IPS DF 6.9 (cell line): ENCODE measurements around the gene DNAJA3.

Source experiments
- DNase-seq: peaks from one replicate; pipeline ENCODE4 v3.0.0-alpha.2; 2013; ENCODE audit warnings: low read depth, low spot score
- H3K27ac ChIP-seq: one replicate; pipeline ENCODE4 v1.5.1; 2013; ENCODE audit warnings: low read length, control low read depth
- H3K27me3 ChIP-seq: 2 replicates; pipeline ENCODE4 v1.6.1; 2013; ENCODE audit warnings: mild to moderate bottlenecking, low read length; ENCODE audit not compliant: control insufficient read depth, insufficient read depth
- H3K36me3 ChIP-seq: 2 replicates; pipeline ENCODE4 v1.6.1; 2013; ENCODE audit warnings: low read length; ENCODE audit not compliant: control insufficient read depth, insufficient read depth
- H3K4me1 ChIP-seq: 2 replicates; pipeline ENCODE4 v1.6.1; 2013; ENCODE audit warnings: low read length; ENCODE audit not compliant: control insufficient read depth, insufficient read depth
- H3K4me3 ChIP-seq: 2 replicates; pipeline ENCODE4 v1.5.1; 2013; ENCODE audit warnings: mild to moderate bottlenecking, low read length
- H3K9me3 ChIP-seq: 2 replicates; pipeline ENCODE4 v1.6.1; 2013; ENCODE audit warnings: low read length, inconsistent platforms; ENCODE audit not compliant: control insufficient read depth, insufficient read depth
- WGBS: extraction: QIAGEN DNeasy Blood & Tissue Kit; methylation state at CpG from one replicate; pipeline ENCODE4 v1.1.7; 2013; ENCODE audit warnings: mixed read lengths, missing lambda C conversion rate; ENCODE audit not compliant: insufficient read length, insufficient coverage; 5-methylcytosine and 5-hydroxymethylcytosine counted together

Gene DNAJA3

DNA sequence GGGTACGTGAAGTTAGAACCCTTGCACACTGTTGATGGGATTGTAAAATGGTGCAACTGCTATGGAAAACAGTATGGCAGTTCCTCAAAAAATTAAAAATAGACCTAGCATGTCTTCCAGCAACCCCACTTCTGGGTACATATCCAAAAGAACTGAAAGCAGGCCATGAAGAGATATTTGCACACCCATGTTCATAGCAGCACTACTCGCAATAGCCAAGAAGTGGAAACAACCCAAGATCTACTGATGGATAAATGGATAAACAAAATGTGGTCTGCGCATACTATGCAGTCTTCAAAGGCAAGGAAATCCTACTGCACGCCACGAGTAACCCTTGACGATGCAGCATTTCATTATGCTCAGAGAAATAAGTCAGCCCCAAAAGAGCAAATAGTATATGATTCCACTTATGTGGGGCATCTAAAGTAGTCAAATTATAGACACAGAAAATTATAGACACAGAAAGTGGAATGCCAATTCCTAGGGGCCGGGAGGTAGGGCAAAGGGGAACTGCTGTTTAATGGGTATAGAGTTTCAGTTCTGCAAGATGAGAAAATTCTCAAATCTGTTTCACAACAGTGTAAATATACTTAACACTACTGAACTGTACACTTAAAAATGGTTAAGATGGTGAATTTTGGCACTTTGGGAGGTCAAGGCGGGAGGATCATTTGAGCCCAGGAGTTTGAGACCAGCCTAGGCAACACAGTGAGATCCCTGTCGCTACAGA lies 26.5 kb upstream of the DNAJA3 start:
- Histone ChIP-seq H3K4me3 (no peak overlapping the region), H3K27ac (no peak overlapping the region), H3K36me3 (no peaks in the 10 kb centered on the region), H3K27me3 (no peaks in the 10 kb centered on the region), H3K4me1 (no peaks in the 10 kb centered on the region), H3K9me3 (no peaks in the 10 kb centered on the region)
- no peak for DNase-seq
- WGBS = no CpG with 5 or more reads among the region's 9 CpGs

DNA sequence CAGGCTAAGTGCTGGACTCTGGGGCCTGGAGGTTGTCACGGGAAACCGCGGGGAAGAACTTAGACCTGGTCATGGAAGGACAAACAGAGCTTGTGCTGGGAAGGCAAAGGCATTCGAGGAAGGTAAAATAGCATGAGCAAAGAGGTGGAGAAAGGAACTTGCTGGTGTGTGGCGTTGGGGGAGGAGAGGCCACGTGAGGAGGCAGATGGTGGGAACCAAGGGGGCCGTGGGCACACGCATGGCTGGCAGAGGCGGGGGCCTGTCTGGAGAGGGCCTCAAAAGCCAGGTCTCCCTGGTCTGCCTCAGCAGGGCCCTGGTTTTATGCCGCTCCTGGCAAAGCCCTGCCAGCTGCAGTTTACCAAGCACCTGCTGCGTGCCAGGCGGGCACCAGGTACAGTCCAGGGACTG lies 24.6 kb upstream of the DNAJA3 start:
- H3K27ac ChIP-seq = no peak overlapping the region
- H3K4me3 ChIP-seq = no peak overlapping the region
- no CpG with 5 or more reads among the region's 12 CpGs for WGBS
- no peaks in the 10 kb centered on the region for H3K9me3 ChIP-seq
- no peaks in the 10 kb centered on the region; the same call in 1 of the 2 replicates for H3K36me3 ChIP-seq
- H3K27me3 ChIP-seq = no peaks in the 10 kb centered on the region
- no peaks in the 10 kb centered on the region for H3K4me1 ChIP-seq
- no peak for DNase-seq

DNA sequence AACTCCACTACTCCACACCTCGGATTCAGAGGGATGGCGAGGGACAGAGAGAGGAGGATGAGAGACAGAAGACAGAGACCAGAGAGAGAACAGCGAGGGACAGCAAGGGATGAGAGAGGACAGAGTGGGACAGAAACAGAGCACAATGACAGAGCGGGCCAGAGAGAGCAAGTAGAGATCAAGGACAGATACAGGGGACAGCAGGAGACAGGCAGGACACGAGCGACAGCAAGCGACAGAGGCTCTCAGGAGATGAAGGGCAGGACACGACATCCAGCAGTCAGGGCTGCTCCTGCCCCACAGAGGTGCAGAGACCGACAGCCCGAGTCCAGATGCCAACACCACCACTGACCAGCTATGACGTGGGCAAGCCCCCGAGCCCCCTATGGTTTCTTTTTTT lies 24.2 kb upstream of the DNAJA3 start:
- Histone ChIP-seq H3K27me3 (no peaks in the 10 kb centered on the region), H3K4me3 (no peak overlapping the region), H3K9me3 (no peaks in the 10 kb centered on the region), H3K4me1 (no peaks in the 10 kb centered on the region), H3K27ac (no peak overlapping the region), H3K36me3 (no peaks in the 10 kb centered on the region; the same call in 1 of the 2 replicates)
- no CpG with 5 or more reads among the region's 12 CpGs for WGBS
- no peak for DNase-seq

GRCh38 chr16:4402439-4403132 lies 23.1 kb upstream of the DNAJA3 start:
- DNase-seq = no peak
- no CpG with 5 or more reads among the region's 29 CpGs for WGBS
- Histone ChIP-seq H3K27ac (no peak overlapping the region), H3K9me3 (no peaks in the 10 kb centered on the region), H3K4me3 (no peak overlapping the region; the same call in 1 of the 2 replicates), H3K4me1 (no peaks in the 10 kb centered on the region), H3K27me3 (no peaks in the 10 kb centered on the region), H3K36me3 (no peaks in the 10 kb centered on the region; the same call in 1 of the 2 replicates)

- Histone ChIP-seq H3K4me1 (no peaks in the 10 kb centered on the region), H3K27me3 (no peaks in the 10 kb centered on the region), H3K27ac (no peak overlapping the region), H3K36me3 (no peaks in the 10 kb centered on the region; the same call in 1 of the 2 replicates), H3K4me3 (no peak overlapping the region), H3K9me3 (no peaks in the 10 kb centered on the region)
- no peak for DNase-seq
- no CpG with 5 or more reads among the region's 24 CpGs for WGBS
These were observed 22.3 kb upstream of the DNAJA3 start for GRCh38 chr16:4403133-4403949.

- DNase-seq = no peak
- no peaks in the 10 kb centered on the region for H3K9me3 ChIP-seq
- H3K27me3 ChIP-seq = no peaks in the 10 kb centered on the region
- no peaks in the 10 kb centered on the region for H3K4me1 ChIP-seq
- H3K36me3 ChIP-seq = no peaks in the 10 kb centered on the region; the same call in 1 of the 2 replicates
- H3K27ac ChIP-seq = no peak overlapping the region
- no CpG with 5 or more reads among the region's 20 CpGs for WGBS
- H3K4me3 ChIP-seq = no peak overlapping the region
These were observed 21.3 kb upstream of the DNAJA3 start for GRCh38 chr16:4404247-4404966.

- Histone ChIP-seq H3K4me3 (no peak overlapping the region), H3K36me3 (no peaks in the 10 kb centered on the region; the same call in 1 of the 2 replicates), H3K4me1 (no peaks in the 10 kb centered on the region), H3K27me3 (no peaks in the 10 kb centered on the region), H3K27ac (no peak overlapping the region), H3K9me3 (no peaks in the 10 kb centered on the region)
- no peak for DNase-seq
- no CpG with 5 or more reads among the region's 24 CpGs for WGBS
These were observed 20.5 kb upstream of the DNAJA3 start for GRCh38 chr16:4404967-4405696.

GRCh38 chr16:4407543-4408322 lies 17.9 kb upstream of the DNAJA3 start:
- no peak overlapping the region for H3K4me3 ChIP-seq
- no peaks in the 10 kb centered on the region for H3K4me1 ChIP-seq
- no peak for DNase-seq
- no peaks in the 10 kb centered on the region for H3K27me3 ChIP-seq
- H3K9me3 ChIP-seq = no peaks in the 10 kb centered on the region
- no CpG with 5 or more reads among the region's 22 CpGs for WGBS
- no peak overlapping the region for H3K27ac ChIP-seq
- peaks cover 2% of the 10 kb centered on the region; the same call in 1 of the 2 replicates for H3K36me3 ChIP-seq

- WGBS = no CpG with 5 or more reads among the region's 10 CpGs
- DNase-seq = no peak
- no peak overlapping the region for H3K4me3 ChIP-seq
- peaks cover 2% of the 10 kb centered on the region; the same call in 1 of the 2 replicates for H3K36me3 ChIP-seq
- H3K27ac ChIP-seq = no peak overlapping the region
- no peaks in the 10 kb centered on the region for H3K27me3 ChIP-seq
- no peaks in the 10 kb centered on the region for H3K4me1 ChIP-seq
- H3K9me3 ChIP-seq = no peaks in the 10 kb centered on the region
These were observed 17.4 kb upstream of the DNAJA3 start for GRCh38 chr16:4408323-4408690.
